NOMO-1 treated with DMSO at 0.1 percent for 48 hours (cell line): ENCODE data around the gene CORO2A.
A peak's percentile ranks its signal among the peaks of the same experiment; 100 is the strongest.
"Not testable (repeated sequence)": the region's sequence is repeated elsewhere in the genome, so short reads cannot be mapped to it uniquely, and the experiment has no call there.

Experiments
- DNase-seq: peaks from one replicate; lab custom pipeline; 2025; ENCODE audit not compliant: unreplicated experiment; lab: John Stamatoyannopoulos, UW

Gene CORO2A

DNA sequence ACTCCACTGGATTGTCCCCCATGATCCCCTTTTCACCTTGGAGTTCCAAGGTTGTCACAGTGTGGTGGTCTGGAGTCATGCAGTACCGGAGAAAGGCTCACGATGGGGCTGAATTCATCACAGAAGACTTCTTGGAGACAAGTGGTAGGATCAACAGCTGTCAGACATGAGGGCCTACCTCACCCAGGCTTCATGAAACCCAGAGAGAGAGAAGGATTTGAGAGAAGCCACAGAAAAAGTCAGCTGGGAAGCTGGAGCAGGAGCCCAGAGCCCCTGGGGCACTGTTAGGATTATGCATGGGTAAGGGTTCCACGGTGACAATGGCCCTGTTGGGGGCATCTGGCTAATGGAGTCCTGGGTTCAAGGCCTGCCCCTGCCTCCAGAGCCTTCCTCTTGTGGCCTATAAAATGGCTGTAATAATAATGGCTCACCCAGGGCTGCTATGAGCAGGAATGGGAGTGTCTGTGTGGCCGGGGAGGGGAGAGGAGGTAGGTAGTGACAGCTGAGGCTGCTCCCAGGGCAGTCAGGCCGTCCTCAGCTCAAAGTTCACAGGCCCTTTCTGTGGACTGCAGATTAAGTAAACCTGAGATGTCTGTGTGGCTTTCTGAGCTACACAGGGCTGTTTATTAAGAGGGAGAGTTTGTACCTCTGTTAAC, 74.3 kb downstream of the CORO2A start:
- DNase-seq, result peak; percentile 78

DNA sequence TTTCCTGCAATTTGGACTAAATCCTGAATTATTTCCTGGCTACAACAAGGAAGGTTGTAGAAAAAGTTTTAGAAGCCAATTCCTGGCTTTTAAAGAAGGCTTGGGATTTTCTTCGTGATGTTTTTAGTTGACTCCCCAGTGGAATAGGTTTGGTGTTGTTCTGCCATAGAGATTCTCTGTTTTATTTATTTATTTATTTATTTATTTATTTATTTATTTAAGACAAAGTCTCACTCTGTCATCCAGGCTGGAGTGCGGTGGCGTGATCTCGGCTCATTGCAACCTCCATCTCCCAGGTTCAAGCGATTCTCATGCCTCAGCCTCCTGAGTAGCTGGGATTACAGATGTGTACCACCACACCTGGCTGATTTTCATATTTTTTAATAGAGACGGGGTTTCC, 75.3 kb downstream of the CORO2A start:
- not testable (repeated sequence) for DNase-seq

DNA sequence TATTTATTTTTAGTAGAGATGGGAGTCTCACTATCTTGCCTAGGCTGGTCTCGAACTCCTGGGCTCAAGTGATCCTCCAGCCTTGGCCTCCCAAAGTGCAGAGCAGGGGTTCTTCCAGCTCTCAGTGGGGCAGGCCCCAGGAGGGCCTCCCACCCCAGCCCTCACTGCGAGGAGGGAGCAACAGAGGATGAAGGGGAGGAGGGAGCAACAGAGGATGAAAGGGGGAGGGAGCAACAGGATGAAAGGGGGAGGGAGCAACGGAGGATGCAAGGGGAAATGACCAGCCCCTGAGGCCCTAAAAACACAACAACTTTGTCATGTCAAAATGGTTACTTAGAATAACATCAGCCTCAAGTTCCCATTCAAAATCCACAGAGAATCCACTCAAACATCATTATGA, 83.4 kb downstream of the CORO2A start:
- DNase-seq, result no peak

DNA sequence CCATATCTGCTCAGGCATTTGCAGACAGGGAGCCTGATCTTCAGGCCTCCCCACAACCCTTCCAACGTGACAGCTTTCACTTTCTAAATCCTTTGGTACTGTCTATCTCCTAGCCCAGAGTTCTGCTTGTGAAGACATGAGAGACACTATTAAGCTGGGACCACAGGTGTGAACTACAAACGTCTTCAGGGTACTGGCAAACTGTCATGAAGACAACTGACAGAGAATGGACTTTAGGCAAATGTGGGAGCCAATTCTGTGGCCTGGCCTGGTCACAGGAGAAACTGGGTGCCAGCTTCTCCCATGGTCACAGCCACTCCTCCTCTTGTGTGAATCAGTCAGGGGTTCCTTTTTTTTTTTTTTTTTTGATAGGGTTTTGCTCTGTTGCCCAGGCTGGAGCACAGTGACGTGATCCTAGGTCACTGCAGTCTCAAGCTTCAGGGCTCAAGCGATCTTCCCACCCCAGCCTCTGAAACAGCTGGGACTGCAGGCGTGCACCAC, 83.9 kb downstream of the CORO2A start:
- peak; percentile 66 for DNase-seq

- peak; percentile 74 for DNase-seq
These were observed 84.5 kb downstream of the CORO2A start for GRCh38 chr9:98107926-98108325.

DNA sequence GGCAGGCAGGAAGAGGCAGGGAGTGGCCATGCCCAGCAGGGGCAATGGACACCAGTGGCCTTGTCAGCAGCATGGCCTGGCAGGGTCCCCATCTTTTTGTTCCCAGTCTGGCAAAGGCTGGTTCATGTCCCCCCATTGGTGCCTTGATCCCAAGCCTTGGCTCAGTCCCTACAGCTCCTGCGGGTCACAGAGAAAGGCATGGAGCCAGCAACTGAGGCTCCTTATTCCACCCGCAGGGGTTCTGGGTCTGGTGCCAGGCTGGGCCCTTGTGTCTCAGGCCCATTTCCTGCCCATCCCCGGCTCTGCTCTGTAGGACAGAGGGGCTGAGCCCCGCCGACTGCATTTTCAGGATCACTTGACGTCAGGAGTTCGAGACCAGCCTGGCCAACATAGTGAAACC, 87.4 kb downstream of the CORO2A start:
- DNase-seq, result no peak

GRCh38 chr9:98104445-98104881, 88.0 kb downstream of the CORO2A start:
- DNase-seq, result peak; percentile 92

DNA sequence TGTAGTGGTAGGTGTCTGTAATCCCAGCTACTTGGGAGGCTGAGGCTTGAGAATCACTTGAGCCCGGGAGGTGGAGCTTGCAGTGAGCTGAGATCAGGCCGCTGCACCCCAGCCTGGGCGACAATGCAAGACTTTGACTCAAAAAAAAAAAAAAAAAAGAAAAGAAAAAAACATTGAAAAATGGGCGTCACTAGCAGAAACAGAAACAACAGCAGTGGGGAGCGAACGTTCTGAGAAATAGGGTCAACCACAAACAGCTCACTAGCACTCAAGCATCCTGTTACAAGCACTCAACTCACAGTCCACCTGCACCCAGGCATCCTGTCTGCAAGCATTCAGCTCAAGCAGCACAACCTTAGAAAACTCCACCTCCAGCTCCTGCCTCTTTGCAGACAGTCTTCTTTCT, 90.6 kb downstream of the CORO2A start:
- no peak for DNase-seq

- no peak for DNase-seq
These were observed 91.0 kb downstream of the CORO2A start for GRCh38 chr9:98101416-98101815.

GRCh38 chr9:98100456-98100855, 92.0 kb downstream of the CORO2A start:
- no peak for DNase-seq

DNA sequence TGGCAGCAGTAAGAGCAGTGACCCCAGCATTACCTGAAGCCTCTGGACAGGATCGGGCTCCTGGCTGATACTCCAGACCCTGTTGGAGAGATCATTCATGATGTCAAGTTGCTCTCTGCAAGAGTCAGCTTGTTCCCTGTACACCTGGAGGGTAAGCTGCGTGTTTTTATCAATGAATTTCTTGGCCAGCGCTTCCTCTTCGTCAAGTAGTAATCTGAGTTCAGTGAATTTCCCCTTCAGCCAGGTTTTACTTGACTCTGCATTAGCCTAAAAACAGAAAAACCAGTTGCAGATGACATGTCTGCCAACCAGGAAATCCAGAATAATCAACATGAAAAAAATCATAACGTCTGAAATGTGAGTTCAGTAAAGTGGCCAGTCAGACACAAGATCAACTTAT, 92.5 kb downstream of the CORO2A start:
- DNase-seq, result no peak

DNA sequence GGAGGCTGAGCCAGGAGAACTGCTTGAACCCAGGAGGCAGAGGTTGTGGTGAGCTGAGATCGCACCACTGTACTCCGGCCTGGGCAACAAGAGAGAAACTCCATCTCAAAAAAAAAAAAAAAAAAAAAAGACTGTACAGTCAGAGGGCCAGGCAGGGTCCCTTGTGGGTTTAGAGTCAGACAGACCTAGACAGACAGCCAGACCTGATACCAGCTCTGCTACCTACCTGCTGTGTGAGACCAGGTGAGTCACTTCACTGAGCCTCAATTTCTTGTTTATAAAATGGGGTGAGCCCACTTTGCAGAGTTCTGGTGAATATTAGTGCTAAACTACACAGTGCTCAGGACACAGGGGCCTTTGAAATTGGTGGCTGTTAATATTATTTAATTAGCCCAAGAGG, 93.1 kb downstream of the CORO2A start:
- DNase-seq, result no peak

GRCh38 chr9:98097836-98098235, 94.6 kb downstream of the CORO2A start:
- no peak for DNase-seq

GRCh38 chr9:98096091-98096490, 96.3 kb downstream of the CORO2A start:
- no peak for DNase-seq

- DNase-seq, result no peak
These were observed 97.0 kb downstream of the CORO2A start for GRCh38 chr9:98095401-98095800.

DNA sequence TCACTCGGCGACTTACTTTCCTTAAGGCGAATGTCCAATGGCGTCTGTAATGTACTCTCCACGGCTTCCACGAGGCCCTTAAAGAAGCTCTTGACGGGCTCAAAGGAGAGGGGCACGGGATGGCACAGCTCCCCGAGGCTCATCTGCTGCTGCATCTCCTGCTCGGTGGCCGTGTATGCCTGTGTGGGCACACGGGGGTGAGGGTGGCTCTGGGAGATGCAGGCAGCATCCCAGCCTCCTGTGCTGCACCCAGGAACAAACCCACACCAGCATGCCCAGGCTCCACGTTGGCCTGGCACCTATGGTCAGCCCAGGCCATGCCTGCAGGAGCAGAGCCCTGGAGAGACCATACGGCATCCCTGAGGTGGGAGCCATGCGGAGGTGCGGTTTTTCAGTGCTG, 97.6 kb downstream of the CORO2A start:
- DNase-seq, result no peak

DNA sequence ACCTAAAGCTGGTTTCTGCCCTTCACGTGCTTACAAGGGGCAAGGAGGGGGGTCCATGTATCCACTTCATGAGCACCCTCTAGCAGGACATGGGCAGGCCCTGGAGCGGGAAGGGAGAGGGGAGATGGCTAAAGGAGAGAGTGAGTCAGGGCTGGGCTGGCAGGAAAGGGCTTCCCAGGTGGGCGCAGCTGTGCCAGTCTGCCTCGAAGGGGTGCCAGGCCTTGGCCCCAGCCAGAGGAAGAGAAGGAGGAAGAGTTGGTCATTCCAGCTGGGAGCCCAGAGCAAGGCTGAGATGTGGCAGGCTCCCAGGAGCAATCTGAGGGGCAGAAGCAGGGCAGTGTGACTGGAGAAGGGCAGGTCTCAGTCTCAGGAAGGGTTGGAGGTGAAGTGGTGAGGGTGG, 98.1 kb downstream of the CORO2A start:
- no peak for DNase-seq

GRCh38 chr9:98092613-98092931, 99.9 kb downstream of the CORO2A start:
- no peak for DNase-seq

DNA sequence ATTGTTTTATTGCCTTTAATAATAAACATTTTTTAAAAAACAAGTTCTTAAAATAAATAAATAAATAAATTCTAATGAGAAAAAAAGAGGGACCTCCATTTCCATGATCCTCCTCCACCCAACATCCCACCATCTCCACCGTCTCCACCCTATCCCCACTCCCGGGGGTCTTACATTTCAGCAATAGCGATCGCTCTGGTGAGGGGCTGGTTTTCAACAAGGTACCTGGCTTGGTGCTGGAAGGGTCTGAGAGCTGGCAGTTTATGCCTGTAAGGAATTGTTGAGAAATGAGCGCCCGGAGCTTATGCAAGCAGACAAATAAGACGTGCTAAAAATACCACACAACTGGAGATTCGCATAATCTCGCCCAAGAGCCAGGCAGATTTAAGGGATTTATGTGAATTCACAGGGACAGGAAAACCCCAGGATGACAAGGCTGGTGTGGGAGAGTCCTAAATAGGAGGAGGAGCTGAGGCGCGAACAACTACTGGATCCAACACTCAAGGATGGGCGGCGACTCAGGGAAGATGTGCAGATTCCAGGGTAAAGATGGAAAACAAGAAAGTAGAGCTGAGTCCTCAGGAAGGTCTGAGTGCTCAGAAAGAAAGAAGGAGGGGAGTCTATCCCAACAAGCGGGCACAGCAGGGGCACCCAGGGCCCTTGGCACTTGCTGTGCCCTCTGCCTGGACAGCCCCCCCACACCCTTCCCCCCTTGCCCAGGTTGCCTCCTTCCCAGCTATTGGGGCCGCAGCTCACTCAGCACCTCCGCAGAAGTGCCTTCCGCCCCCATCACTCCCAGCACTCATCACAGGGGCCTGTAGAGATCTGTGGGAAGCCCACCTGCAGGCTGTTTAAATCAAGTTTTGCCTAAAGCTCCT, 100.5 kb downstream of the CORO2A start:
- DNase-seq, result no peak

DNA sequence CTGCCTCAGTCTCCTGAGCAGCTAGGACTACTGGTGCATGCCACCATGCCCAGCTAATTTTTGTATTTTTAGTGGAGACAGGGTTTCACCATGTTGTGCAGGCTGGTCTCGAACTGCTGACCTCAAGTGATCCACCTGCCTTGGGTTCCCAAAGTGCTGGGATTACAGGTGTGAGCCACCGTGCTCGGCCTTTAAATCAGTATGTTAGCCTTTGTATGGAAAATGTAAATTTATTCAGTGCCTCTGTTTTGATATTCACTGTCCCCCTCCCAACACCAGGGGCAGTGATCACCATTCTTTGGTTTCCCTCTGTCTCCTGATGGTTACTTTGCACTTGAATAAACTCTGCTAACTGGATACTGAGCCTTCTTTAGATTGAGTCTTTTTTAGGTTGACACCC, 101.8 kb downstream of the CORO2A start:
- not testable (repeated sequence) for DNase-seq

DNA sequence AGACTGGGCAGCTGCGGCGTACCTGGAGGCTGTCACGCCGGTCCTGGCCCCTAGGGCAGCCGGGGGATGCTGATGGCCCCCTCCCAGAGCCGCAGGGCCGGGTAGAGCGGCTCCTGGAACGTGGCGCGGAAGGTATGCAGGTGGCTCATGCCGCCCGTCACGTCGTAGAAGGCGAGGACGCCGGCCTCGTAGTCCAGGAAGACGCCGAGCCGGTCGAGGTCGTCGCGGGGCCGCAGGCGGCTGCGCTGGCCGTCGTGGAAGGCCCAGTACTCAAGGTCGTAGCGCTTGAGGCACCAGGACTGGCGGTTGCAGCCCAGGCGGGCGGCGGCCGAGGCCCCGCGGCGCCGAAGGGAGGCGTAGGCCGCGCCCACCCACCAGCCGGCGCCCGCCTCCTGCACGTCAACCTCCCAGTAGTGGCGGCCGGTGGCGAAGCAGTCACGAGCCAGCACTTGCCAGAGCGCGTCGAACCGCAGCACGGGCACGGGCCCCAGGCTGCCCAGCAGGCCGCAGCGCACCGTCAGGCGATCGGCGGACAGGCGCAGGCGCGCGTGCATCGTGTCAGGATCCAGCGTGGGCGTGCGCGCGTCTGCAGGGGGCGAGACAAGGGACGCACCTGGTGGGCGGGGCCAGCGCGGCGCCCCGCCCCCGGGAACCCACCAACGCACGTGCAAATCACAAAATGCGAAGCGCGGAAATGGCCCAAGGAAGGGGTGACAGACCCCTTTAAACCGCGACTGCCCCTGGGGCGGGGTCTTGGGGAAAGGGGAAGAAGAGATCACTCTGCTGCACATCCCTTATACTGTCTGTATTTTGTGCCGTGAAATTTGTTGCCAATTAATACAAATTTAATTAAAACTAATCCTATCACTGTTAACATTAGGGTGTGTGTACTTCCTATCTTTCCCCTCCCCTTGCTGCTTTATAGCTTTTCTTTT, 104.8 kb downstream of the CORO2A start:
- no peak for DNase-seq
